Neuron (in vitro differentiated cells): ENCODE results near the gene CST1.
"Not testable (repeated sequence)": the region's sequence is repeated elsewhere in the genome, so short reads cannot be mapped to it uniquely, and the experiment has no call there.

Source experiments
- H2AFZ ChIP-seq: one replicate; pipeline ENCODE4 v1.6.1; 2013; ENCODE audit warnings: low read depth, mild to moderate bottlenecking, inconsistent platforms, low read length, moderate library complexity
- H3K27me3 ChIP-seq: one replicate; pipeline ENCODE4 v1.6.1; 2013; ENCODE audit warnings: low read length; ENCODE audit not compliant: insufficient read depth
- H3K36me3 ChIP-seq: one replicate; pipeline ENCODE4 v1.6.1; 2013; ENCODE audit warnings: low read length; ENCODE audit not compliant: insufficient read depth
- H3K4me1 ChIP-seq: one replicate; pipeline ENCODE4 v1.6.1; 2013; ENCODE audit warnings: low read length; ENCODE audit not compliant: insufficient read depth
- H3K4me3 ChIP-seq: 2 replicates; pipeline ENCODE4 v1.5.1; 2013; ENCODE audit warnings: mild to moderate bottlenecking, low read length, moderate library complexity
- H3K9me3 ChIP-seq: one replicate; pipeline ENCODE4 v1.6.1; 2013; ENCODE audit warnings: low read length

Gene CST1

GRCh38 chr20:23772074-23772473 is 21.3 kb upstream of the CST1 start:
- no peak overlapping the region for H3K4me3 ChIP-seq
- H3K27me3 ChIP-seq = no peaks in the 10 kb centered on the region
- no peak overlapping the region for H2AFZ ChIP-seq
- no peaks in the 10 kb centered on the region for H3K4me1 ChIP-seq
- no peaks in the 10 kb centered on the region for H3K9me3 ChIP-seq
- no peaks in the 10 kb centered on the region for H3K36me3 ChIP-seq

- H3K27me3 ChIP-seq = no peaks in the 10 kb centered on the region
- H3K4me1 ChIP-seq = no peaks in the 10 kb centered on the region
- H3K4me3 ChIP-seq = no peak overlapping the region
- H3K36me3 ChIP-seq = no peaks in the 10 kb centered on the region
- H3K9me3 ChIP-seq = no peaks in the 10 kb centered on the region
- H2AFZ ChIP-seq = no peak overlapping the region
Measured at GRCh38 chr20:23770384-23770783, 19.6 kb upstream of the CST1 start.

- H3K9me3 ChIP-seq, H3K36me3 ChIP-seq, H2AFZ ChIP-seq, H3K27me3 ChIP-seq, H3K4me3 ChIP-seq, H3K4me1 ChIP-seq: not testable (repeated sequence)
Measured at GRCh38 chr20:23768520-23768919, 17.8 kb upstream of the CST1 start.

GRCh38 chr20:23766531-23766930 is 15.8 kb upstream of the CST1 start:
- Histone ChIP-seq H3K36me3 (no peaks in the 10 kb centered on the region), H3K4me3 (no peak overlapping the region), H2AFZ (no peak overlapping the region)

GRCh38 chr20:23765578-23765977 is 14.8 kb upstream of the CST1 start:
- Histone ChIP-seq H2AFZ (no peak overlapping the region), H3K9me3 (no peaks in the 10 kb centered on the region), H3K4me1 (no peaks in the 10 kb centered on the region), H3K36me3 (no peaks in the 10 kb centered on the region), H3K4me3 (no peak overlapping the region), H3K27me3 (no peaks in the 10 kb centered on the region)

More at GRCh38 chr20:23766531-23766930, 15.8 kb upstream of the CST1 start:
- H3K27me3 ChIP-seq = no peaks in the 10 kb centered on the region
- no peaks in the 10 kb centered on the region for H3K4me1 ChIP-seq
- no peaks in the 10 kb centered on the region for H3K9me3 ChIP-seq

- not testable (repeated sequence) for H3K4me1 ChIP-seq, H3K4me3 ChIP-seq, H3K9me3 ChIP-seq, H3K36me3 ChIP-seq, H2AFZ ChIP-seq, H3K27me3 ChIP-seq
Measured at GRCh38 chr20:23764630-23765029, 13.9 kb upstream of the CST1 start.

GRCh38 chr20:23763345-23763744 is 12.6 kb upstream of the CST1 start:
- Histone ChIP-seq H3K4me3 (no peak overlapping the region), H3K36me3 (no peaks in the 10 kb centered on the region), H3K4me1 (no peaks in the 10 kb centered on the region), H2AFZ (no peak overlapping the region), H3K27me3 (no peaks in the 10 kb centered on the region), H3K9me3 (no peaks in the 10 kb centered on the region)

GRCh38 chr20:23759306-23759940 is 8.7 kb upstream of the CST1 start:
- no peaks in the 10 kb centered on the region for H3K9me3 ChIP-seq
- no peaks in the 10 kb centered on the region for H3K27me3 ChIP-seq
- no peaks in the 10 kb centered on the region for H3K4me1 ChIP-seq
- no peaks in the 10 kb centered on the region for H3K36me3 ChIP-seq
- no peak overlapping the region for H3K4me3 ChIP-seq
- no peak overlapping the region for H2AFZ ChIP-seq

- H3K36me3 ChIP-seq, H3K4me3 ChIP-seq, H3K9me3 ChIP-seq, H2AFZ ChIP-seq, H3K27me3 ChIP-seq, H3K4me1 ChIP-seq: not testable (repeated sequence)
Measured at GRCh38 chr20:23756792-23757191, 6.1 kb upstream of the CST1 start.

- not testable (repeated sequence) for H3K9me3 ChIP-seq, H3K27me3 ChIP-seq, H3K4me1 ChIP-seq, H3K36me3 ChIP-seq, H3K4me3 ChIP-seq, H2AFZ ChIP-seq
Measured at GRCh38 chr20:23755131-23755611, 4.4 kb upstream of the CST1 start.

- Histone ChIP-seq H3K36me3 (no peaks in the 10 kb centered on the region), H2AFZ (no peak overlapping the region), H3K4me3 (no peak overlapping the region), H3K9me3 (no peaks in the 10 kb centered on the region), H3K27me3 (no peaks in the 10 kb centered on the region), H3K4me1 (no peaks in the 10 kb centered on the region)
Measured at GRCh38 chr20:23754731-23755130, 4.0 kb upstream of the CST1 start.

GRCh38 chr20:23753589-23753988 is 2.9 kb upstream of the CST1 start:
- Histone ChIP-seq H3K27me3 (no peaks in the 10 kb centered on the region), H3K4me3 (no peak overlapping the region), H2AFZ (no peak overlapping the region), H3K9me3 (no peaks in the 10 kb centered on the region), H3K4me1 (no peaks in the 10 kb centered on the region), H3K36me3 (no peaks in the 10 kb centered on the region)

GRCh38 chr20:23753194-23753548 is 2.4 kb upstream of the CST1 start:
- Histone ChIP-seq H3K36me3 (no peaks in the 10 kb centered on the region), H3K4me3 (no peak overlapping the region), H3K4me1 (no peaks in the 10 kb centered on the region), H2AFZ (no peak overlapping the region), H3K27me3 (no peaks in the 10 kb centered on the region), H3K9me3 (no peaks in the 10 kb centered on the region)

- Histone ChIP-seq H3K36me3 (no peaks in the 10 kb centered on the region), H3K4me3 (no peak overlapping the region), H2AFZ (no peak overlapping the region), H3K4me1 (no peaks in the 10 kb centered on the region), H3K27me3 (no peaks in the 10 kb centered on the region), H3K9me3 (no peaks in the 10 kb centered on the region)
Measured at GRCh38 chr20:23752481-23753193, 1.9 kb upstream of the CST1 start.
